Measurements from ENCODE around the gene LDLRAP1.

DNA sequence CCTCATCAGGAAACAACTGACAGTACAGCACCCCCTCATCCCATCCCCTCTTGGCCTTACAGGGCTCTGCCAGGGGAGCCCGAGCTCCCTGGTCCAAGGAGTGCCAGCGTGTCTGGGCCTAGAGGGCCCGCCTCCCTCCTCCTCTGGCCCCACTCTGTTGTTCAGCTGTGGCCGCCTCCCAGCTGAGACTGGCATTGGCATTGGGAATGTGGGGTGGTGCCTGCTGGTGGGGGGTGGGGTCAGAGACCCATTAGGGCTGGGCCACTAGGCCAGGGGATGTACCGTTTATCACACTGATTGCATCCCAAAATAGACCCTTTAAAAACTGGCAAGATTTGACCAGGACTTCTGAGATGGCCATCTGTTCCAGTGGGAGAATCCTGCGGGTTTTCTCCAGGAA, 1.4 kb downstream of the LDLRAP1 start:
- TF ChIP-seq, protein P1, sequence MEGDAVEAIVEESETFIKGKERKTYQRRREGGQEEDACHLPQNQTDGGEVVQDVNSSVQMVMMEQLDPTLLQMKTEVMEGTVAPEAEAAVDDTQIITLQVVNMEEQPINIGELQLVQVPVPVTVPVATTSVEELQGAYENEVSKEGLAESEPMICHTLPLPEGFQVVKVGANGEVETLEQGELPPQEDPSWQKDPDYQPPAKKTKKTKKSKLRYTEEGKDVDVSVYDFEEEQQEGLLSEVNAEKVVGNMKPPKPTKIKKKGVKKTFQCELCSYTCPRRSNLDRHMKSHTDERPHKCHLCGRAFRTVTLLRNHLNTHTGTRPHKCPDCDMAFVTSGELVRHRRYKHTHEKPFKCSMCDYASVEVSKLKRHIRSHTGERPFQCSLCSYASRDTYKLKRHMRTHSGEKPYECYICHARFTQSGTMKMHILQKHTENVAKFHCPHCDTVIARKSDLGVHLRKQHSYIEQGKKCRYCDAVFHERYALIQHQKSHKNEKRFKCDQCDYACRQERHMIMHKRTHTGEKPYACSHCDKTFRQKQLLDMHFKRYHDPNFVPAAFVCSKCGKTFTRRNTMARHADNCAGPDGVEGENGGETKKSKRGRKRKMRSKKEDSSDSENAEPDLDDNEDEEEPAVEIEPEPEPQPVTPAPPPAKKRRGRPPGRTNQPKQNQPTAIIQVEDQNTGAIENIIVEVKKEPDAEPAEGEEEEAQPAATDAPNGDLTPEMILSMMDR (IDR thresholded peaks at IDR 0.05) = no peak
- TF ChIP-seq, protein P2, sequence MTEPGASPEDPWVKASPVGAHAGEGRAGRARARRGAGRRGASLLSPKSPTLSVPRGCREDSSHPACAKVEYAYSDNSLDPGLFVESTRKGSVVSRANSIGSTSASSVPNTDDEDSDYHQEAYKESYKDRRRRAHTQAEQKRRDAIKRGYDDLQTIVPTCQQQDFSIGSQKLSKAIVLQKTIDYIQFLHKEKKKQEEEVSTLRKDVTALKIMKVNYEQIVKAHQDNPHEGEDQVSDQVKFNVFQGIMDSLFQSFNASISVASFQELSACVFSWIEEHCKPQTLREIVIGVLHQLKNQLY (CRISPR knock-in tag; IDR thresholded peaks at IDR 0.05) = no peak
- TF ChIP-seq, protein P3, sequence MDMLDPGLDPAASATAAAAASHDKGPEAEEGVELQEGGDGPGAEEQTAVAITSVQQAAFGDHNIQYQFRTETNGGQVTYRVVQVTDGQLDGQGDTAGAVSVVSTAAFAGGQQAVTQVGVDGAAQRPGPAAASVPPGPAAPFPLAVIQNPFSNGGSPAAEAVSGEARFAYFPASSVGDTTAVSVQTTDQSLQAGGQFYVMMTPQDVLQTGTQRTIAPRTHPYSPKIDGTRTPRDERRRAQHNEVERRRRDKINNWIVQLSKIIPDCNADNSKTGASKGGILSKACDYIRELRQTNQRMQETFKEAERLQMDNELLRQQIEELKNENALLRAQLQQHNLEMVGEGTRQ (CRISPR knock-in tag; IDR thresholded peaks at IDR 0.05) = no peak
- TF ChIP-seq TEAD4 (CRISPR knock-in tag; IDR thresholded peaks at IDR 0.05) = no peak
- no peak for TF ChIP-seq ETV6 (CRISPR knock-in tag; IDR thresholded peaks at IDR 0.05)
- no peak for TF ChIP-seq SP1 (CRISPR knock-in tag; conservative IDR thresholded peaks at IDR 0.05)
- TF ChIP-seq, protein P4, sequence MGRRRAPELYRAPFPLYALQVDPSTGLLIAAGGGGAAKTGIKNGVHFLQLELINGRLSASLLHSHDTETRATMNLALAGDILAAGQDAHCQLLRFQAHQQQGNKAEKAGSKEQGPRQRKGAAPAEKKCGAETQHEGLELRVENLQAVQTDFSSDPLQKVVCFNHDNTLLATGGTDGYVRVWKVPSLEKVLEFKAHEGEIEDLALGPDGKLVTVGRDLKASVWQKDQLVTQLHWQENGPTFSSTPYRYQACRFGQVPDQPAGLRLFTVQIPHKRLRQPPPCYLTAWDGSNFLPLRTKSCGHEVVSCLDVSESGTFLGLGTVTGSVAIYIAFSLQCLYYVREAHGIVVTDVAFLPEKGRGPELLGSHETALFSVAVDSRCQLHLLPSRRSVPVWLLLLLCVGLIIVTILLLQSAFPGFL (CRISPR knock-in tag; IDR thresholded peaks at IDR 0.05; ENCODE audit: borderline replicate concordance) = no peak
- no peak for TF ChIP-seq EMX1 (CRISPR knock-in tag; IDR thresholded peaks at IDR 0.05)
- no peak for TF ChIP-seq CREB1 (CRISPR knock-in tag; IDR thresholded peaks at IDR 0.05)
- TF ChIP-seq, protein P5, sequence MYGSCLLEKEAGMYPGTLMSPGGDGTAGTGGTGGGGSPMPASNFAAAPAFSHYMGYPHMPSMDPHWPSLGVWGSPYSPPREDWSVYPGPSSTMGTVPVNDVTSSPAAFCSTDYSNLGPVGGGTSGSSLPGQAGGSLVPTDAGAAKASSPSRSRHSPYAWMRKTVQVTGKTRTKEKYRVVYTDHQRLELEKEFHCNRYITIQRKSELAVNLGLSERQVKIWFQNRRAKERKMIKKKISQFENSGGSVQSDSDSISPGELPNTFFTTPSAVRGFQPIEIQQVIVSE (CRISPR knock-in tag; IDR thresholded peaks at IDR 0.05; ENCODE audit: borderline replicate concordance) = no peak
- TF ChIP-seq, protein P6, sequence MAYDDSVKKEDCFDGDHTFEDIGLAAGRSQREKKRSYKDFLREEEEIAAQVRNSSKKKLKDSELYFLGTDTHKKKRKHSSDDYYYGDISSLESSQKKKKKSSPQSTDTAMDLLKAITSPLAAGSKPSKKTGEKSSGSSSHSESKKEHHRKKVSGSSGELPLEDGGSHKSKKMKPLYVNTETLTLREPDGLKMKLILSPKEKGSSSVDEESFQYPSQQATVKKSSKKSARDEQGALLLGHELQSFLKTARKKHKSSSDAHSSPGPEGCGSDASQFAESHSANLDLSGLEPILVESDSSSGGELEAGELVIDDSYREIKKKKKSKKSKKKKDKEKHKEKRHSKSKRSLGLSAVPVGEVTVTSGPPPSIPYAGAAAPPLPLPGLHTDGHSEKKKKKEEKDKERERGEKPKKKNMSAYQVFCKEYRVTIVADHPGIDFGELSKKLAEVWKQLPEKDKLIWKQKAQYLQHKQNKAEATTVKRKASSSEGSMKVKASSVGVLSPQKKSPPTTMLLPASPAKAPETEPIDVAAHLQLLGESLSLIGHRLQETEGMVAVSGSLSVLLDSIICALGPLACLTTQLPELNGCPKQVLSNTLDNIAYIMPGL (CRISPR knock-in tag; IDR thresholded peaks at IDR 0.05) = no peak
- TF ChIP-seq, protein P7, sequence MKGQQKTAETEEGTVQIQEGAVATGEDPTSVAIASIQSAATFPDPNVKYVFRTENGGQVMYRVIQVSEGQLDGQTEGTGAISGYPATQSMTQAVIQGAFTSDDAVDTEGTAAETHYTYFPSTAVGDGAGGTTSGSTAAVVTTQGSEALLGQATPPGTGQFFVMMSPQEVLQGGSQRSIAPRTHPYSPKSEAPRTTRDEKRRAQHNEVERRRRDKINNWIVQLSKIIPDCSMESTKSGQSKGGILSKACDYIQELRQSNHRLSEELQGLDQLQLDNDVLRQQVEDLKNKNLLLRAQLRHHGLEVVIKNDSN (CRISPR knock-in tag; IDR thresholded peaks at IDR 0.05) = no peak

All from WTC11 (cell line).